ENCODE data around the gene CARD19. TPM values are rescaled to one million over a fixed set of nuclear protein-coding genes. Genes with fewer than 3 reads are reported as not detected.

The CARD19 gene
- total and polyA plus RNA-seq, 2 of the 8 experiments (the other 6 are each of a cell fraction or from before 2014, with no cell fraction given): 21.2 to 112 TPM

- TF ChIP-seq ATF2 (IDR thresholded peaks at IDR 0.05; ENCODE audit: low read length): no peak
- TF ChIP-seq POLR2A (IDR thresholded peaks at IDR 0.05; ENCODE audit: control extremely low read depth in 1 of 2, low read depth in 2 of 2, low read length in 2 of 2): no peak
- TF ChIP-seq RFX5 (IDR thresholded peaks at IDR 0.05; ENCODE audit: borderline replicate concordance, low read depth, low read length): no peak
- TF ChIP-seq TAF7 (optimal IDR thresholded peaks at IDR 0.05; ENCODE audit: borderline replicate concordance, low read depth, low read length): no peak
- no peak for TF ChIP-seq CEBPB (IDR thresholded peaks at IDR 0.05; ENCODE audit: low read depth, low read length)
- TF ChIP-seq TCF12 (IDR thresholded peaks at IDR 0.05; ENCODE audit: low read depth, low read length): no peak
- TF ChIP-seq MAX (IDR thresholded peaks at IDR 0.05): no peak
Measured at GRCh38 chr9:93060746-93061259, 35.2 kb upstream of the CARD19 start (continued).

Data from H1 (cell line).